ENCODE data around the gene MED6. TPM values are rescaled to one million over a fixed set of nuclear protein-coding genes. Genes with fewer than 3 reads are reported as not detected.
A peak's percentile ranks its signal among the peaks of the same experiment; 100 is the strongest.

The MED6 gene
- total and polyA plus RNA-seq, 4 experiments from 2014 or later: 38.4 to 61.8 (median 52.9) TPM

DNA sequence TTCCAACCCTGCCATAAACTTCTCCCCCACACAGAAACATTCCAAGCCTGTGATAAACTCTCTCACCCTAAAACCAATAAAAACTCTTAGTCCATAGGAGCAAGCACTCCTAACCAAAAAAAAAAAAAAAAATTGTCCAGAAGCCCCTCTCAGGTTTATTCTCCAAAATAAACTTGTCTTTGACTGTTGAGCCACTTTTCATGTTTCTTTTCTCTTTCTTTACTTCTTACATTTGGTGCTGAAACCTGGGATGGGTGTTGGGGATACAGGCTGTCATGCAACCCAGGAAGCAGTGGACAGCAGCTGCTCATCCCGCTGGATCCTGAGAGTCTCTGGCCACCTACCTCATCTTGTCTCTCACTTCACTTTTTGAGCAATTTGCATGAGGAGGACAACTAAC is 63.6 kb downstream of the MED6 start:
- no peaks in the 10 kb centered on the region for H3K27me3 Mint-ChIP-seq
- H3K4me3 Mint-ChIP-seq: no peak overlapping the region
- DNase-seq: no peak
- intact Hi-C loops (cut with micrococcal nuclease): no loop called here
- Histone ChIP-seq H3K4me1 (ENCODE audit: insufficient read depth, low read length) (no peaks in the 10 kb centered on the region), H3K27me3 (ENCODE audit: insufficient read depth, low read length) (no peaks in the 10 kb centered on the region), H3K36me3 (ENCODE audit: insufficient read depth, low read length) (no peaks in the 10 kb centered on the region), H3K27ac (ENCODE audit: low read depth, low read length) (no peak overlapping the region), H3K9me3 (ENCODE audit: control insufficient read depth in 1 of 2, low read length in 2 of 2) (no peaks in the 10 kb centered on the region), H3K4me3 (ENCODE audit: low read length in 2 of 2) (no peak overlapping the region)
- peaks cover 20 to 34% of the 10 kb centered on the region in 2 donors for H3K36me3 Mint-ChIP-seq
- H3K9me3 Mint-ChIP-seq: peaks cover 0 to 3% (median under 1%) of the 10 kb centered on the region in 8 donors
- ChIA-PET POLR2A (ENCODE audit: partially characterized antibody) (no interaction called here), CTCF (ENCODE audit: partially characterized antibody) (no interaction called here)
- H3K27ac Mint-ChIP-seq: peak overlapping the region in 2 of 7 donors; percentile 24 to 39
- peaks cover 10 to 17% (median 13%) of the 10 kb centered on the region in 4 donors for H3K4me1 Mint-ChIP-seq

DNA sequence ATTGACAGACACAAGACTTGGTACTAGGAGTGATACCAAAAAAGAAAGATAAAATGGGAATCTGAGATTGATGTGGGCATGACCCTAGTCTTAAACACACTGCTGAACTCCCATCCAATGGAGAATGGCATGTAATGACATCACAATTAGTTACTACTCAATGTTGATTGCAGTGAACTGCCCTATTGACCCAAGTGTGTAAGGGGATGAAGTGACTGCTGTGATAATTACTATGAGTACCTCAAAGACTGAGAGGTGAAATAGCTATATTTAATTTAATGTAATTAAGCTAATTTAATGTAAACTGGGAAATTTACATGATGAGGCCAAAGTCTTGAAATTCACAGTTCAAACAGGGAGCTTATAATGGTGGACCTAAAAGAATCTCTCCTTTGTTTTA is 65.6 kb downstream of the MED6 start, which contains the start of gene ADAM20:
Gene ADAM20, minus strand, starts transcription at position 101 of the 400 bp plus-strand sequence. CDS start 10,247 bp downstream, outside the sequence.
- H3K4me1 Mint-ChIP-seq: peaks cover 7 to 16% (median 11%) of the 10 kb centered on the region in 4 donors
- H3K4me3 Mint-ChIP-seq: no peak within 1 kb of the TSS
- POLR2A ChIA-PET (ENCODE audit: partially characterized antibody): no interaction called here
- Histone ChIP-seq H3K4me3 (ENCODE audit: low read length in 2 of 2) (no peak within 1 kb of the TSS), H3K27me3 (ENCODE audit: insufficient read depth, low read length) (no peaks in the 10 kb centered on the region), H3K36me3 (ENCODE audit: insufficient read depth, low read length) (no peaks in the 10 kb centered on the region), H3K27ac (ENCODE audit: low read depth, low read length) (no peak within 1 kb of the TSS), H3K9me3 (ENCODE audit: control insufficient read depth in 1 of 2, low read length in 2 of 2) (no peaks in the 10 kb centered on the region), H3K4me1 (ENCODE audit: insufficient read depth, low read length) (no peaks in the 10 kb centered on the region)
- no peak for DNase-seq
- peaks cover 23 to 44% of the 10 kb centered on the region in 2 donors for H3K36me3 Mint-ChIP-seq
- peaks cover 0 to 3% (median under 1%) of the 10 kb centered on the region in 8 donors for H3K9me3 Mint-ChIP-seq
- H3K27ac Mint-ChIP-seq: no peak within 1 kb of the TSS
- no peaks in the 10 kb centered on the region for H3K27me3 Mint-ChIP-seq
- intact Hi-C loops (cut with micrococcal nuclease): no loop called here
- CTCF ChIA-PET (ENCODE audit: partially characterized antibody): no interaction called here

Other genes with a start within 250 kb of the MED6 start
- gene COX16, start 241.0 kb downstream of the MED6 start, total RNA-seq: 10 to 100 TPM; 24.5 to 26.2 TPM
- 10 to 100 TPM; 56.6 to 58.5 TPM for gene COX16, start 241.0 kb downstream of the MED6 start, polyA plus RNA-seq
- 10 to 100 TPM; 17.0 to 19.8 TPM for gene SYNJ2BP, start 183.6 kb downstream of the MED6 start, total RNA-seq
- gene SYNJ2BP, start 183.6 kb downstream of the MED6 start, polyA plus RNA-seq: 10 to 100 TPM; 13.4 to 19.2 TPM
- gene ADAM21, start 148.5 kb downstream of the MED6 start, total RNA-seq: not detected
- under 1 TPM in 1 of 2 donors, not detected in 1; 0.10 TPM for gene ADAM21, start 148.5 kb downstream of the MED6 start, polyA plus RNA-seq
- gene ADAM20, start 65.7 kb downstream of the MED6 start, total RNA-seq: 1 to 10 TPM; 1.6 to 1.7 TPM
- not detected for gene ADAM20, start 65.7 kb downstream of the MED6 start, polyA plus RNA-seq
- gene TTC9, start 41.3 kb upstream of the MED6 start, total RNA-seq: 10 to 100 TPM; 25.5 to 25.9 TPM
- 10 to 100 TPM in 1 of 2 donors, 1 to 10 TPM in 1; 9.2 to 16.1 TPM for gene TTC9, start 41.3 kb upstream of the MED6 start, polyA plus RNA-seq
- gene MAP3K9, start 208.9 kb upstream of the MED6 start, total RNA-seq: 1 to 10 TPM; 5.8 to 6.4 TPM
- 1 to 10 TPM in 1 of 2 donors, under 1 TPM in 1; 0.47 to 1.3 TPM for gene MAP3K9, start 208.9 kb upstream of the MED6 start, polyA plus RNA-seq